Endothelial cell of umbilical vein (primary cell): ENCODE data around the gene BTAF1.

ENCODE experiments used
- EZH2 ChIP-seq: IDR thresholded peaks from 2 replicates; pipeline ENCODE4 v1.6.1; 2012; ENCODE audit warnings: borderline replicate concordance, low read depth, mild to moderate bottlenecking, moderate library complexity, low read length, inconsistent platforms; ENCODE audit not compliant: severe bottlenecking
- FOS ChIP-seq: IDR thresholded peaks from 2 replicates; pipeline ENCODE4 v1.6.1; 2011; ENCODE audit warnings: mild to moderate bottlenecking, low read length, moderate library complexity, borderline replicate concordance; ENCODE audit not compliant: insufficient read depth
- GATA2 ChIP-seq: IDR thresholded peaks from 2 replicates; pipeline ENCODE4 v1.7.0; 2011; ENCODE audit warnings: low read depth, mild to moderate bottlenecking, moderate library complexity, mixed read lengths, low read length; ENCODE audit not compliant: insufficient read length, insufficient read depth
- JUN ChIP-seq: IDR thresholded peaks from 2 replicates; pipeline ENCODE4 v1.6.1; 2011; ENCODE audit warnings: borderline replicate concordance, low read depth; ENCODE audit not compliant: insufficient read length, insufficient read depth
- MAX ChIP-seq: IDR thresholded peaks from 2 replicates; pipeline ENCODE4 v1.6.1; 2011; ENCODE audit not compliant: insufficient read depth, insufficient read length
- MYC ChIP-seq: IDR thresholded peaks from one replicate; pipeline ENCODE4 v1.6.1; 2011; ENCODE audit warnings: mild to moderate bottlenecking, low read depth, low read length
- POLR2A ChIP-seq: IDR thresholded peaks from 2 replicates; pipeline ENCODE4 v1.6.1; 2012; ENCODE audit warnings: low read depth, mild to moderate bottlenecking, control low read depth, low read length
- POLR2AphosphoS5 ChIP-seq: IDR thresholded peaks from 2 replicates; pipeline ENCODE4 v1.6.1; 2012; ENCODE audit warnings: low read depth, mild to moderate bottlenecking, control low read depth, low read length, moderate library complexity; ENCODE audit not compliant: insufficient read depth
- TF ChIP-seq, protein P1 (sequence below), 2 donors: IDR thresholded peaks; 1 replicate in 1 of 2; 2 replicates in 1 of 2; pipeline ENCODE4 v1.5.1; 2011; ENCODE audit warnings: low read length in 2 of 2, mild to moderate bottlenecking in 2 of 2, moderate library complexity in 2 of 2, control low read depth in 1 of 2, inconsistent platforms in 1 of 2, low read depth in 1 of 2; ENCODE audit not compliant: insufficient read depth in 1 of 2; ENCODE audit errors: extremely low read depth in 1 of 2

DNA sequence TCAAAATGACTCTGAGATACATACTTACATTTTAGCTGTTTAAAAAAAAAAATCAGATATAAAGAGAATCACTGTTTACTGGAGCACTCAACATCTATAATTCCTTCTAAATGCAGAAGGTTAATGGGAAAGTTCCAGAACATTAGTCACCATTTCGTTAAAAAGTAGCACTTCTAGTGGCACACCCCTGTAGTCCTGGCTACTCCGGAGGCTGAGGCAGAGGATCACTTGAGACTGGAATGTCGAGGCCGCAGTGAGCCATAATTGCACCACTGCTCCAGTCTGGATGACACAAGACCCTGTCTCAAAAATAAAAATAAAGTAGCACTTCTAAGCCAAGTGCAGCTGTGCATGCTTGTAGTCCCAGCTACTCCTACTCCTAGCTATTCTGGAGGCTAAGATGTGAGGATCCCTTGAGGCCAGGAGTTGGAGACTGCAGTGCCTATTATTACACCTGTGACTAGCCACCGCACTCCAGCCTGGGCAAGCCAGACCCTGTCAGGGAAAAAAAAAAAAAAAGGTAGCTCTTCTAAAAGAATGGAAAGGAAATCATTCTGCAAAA is 16.5 kb upstream of the BTAF1 start:
- TF ChIP-seq, protein P1, sequence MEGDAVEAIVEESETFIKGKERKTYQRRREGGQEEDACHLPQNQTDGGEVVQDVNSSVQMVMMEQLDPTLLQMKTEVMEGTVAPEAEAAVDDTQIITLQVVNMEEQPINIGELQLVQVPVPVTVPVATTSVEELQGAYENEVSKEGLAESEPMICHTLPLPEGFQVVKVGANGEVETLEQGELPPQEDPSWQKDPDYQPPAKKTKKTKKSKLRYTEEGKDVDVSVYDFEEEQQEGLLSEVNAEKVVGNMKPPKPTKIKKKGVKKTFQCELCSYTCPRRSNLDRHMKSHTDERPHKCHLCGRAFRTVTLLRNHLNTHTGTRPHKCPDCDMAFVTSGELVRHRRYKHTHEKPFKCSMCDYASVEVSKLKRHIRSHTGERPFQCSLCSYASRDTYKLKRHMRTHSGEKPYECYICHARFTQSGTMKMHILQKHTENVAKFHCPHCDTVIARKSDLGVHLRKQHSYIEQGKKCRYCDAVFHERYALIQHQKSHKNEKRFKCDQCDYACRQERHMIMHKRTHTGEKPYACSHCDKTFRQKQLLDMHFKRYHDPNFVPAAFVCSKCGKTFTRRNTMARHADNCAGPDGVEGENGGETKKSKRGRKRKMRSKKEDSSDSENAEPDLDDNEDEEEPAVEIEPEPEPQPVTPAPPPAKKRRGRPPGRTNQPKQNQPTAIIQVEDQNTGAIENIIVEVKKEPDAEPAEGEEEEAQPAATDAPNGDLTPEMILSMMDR (IDR thresholded peaks at IDR 0.05; ENCODE audit: extremely low read depth in 1 of 2, insufficient read depth in 1 of 2, low read depth in 1 of 2, low read length in 2 of 2), result no peak
- TF ChIP-seq MAX, result no peak
- no peak for TF ChIP-seq POLR2AphosphoS5
- TF ChIP-seq EZH2, result no peak
- TF ChIP-seq POLR2A, result no peak
- TF ChIP-seq MYC, result no peak
- TF ChIP-seq JUN, result no peak
- TF ChIP-seq GATA2, result no peak
- TF ChIP-seq FOS, result no peak
